Mucosa of descending colon (tissue), 3 donors: Measurements from ENCODE around the gene FGF18. TPM values are rescaled to one million over a fixed set of nuclear protein-coding genes. Genes with fewer than 3 reads are reported as not detected.

ENCODE experiments used
- ATAC-seq: fragments of 200-7000 bp; cut with Tn5 transposase; one replicate; pipeline ENCODE4 v1.9.1; 2020; ENCODE audit warnings: mild to moderate bottlenecking, moderate library complexity
- DNase-seq, 3 donors: peaks; one replicate each; pipeline ENCODE4 v3.0.0-alpha.2; 2020
- H3K36me3 ChIP-seq: fragments of 200-600 bp; one replicate; pipeline ENCODE4 v1.8.0; 2021; ENCODE audit warnings: low read depth, mild to moderate bottlenecking
- H3K4me1 ChIP-seq: fragments of 200-600 bp; one replicate; pipeline ENCODE4 v1.8.0; 2021; ENCODE audit warnings: low read depth, mild to moderate bottlenecking
- H3K4me3 ChIP-seq: fragments of 200-600 bp; one replicate; pipeline ENCODE4 v1.8.0; 2021; ENCODE audit warnings: mild to moderate bottlenecking
- H3K9me3 ChIP-seq: fragments of 200-600 bp; one replicate; pipeline ENCODE4 v1.8.0; 2021; ENCODE audit warnings: mild to moderate bottlenecking
- intact Hi-C, 2 donors: fragments of 100-400 bp; cut with DNase I in 1 of 2; cut with micrococcal nuclease in 1 of 2; formaldehyde crosslinking; loops; one replicate each; pipeline versions ENCODE4 v1.11.0 to v1.11.1; 2022; cut with DNase I, micrococcal nuclease
- total RNA-seq, 3 donors: library from RNA; stranded (reverse); fragmentation: NEBNext Ultra II Directional in 2 of 3; extraction: Animal tissue kit (Norgen Biotek cat#: 25700) in 2 of 3; gene quantifications; one replicate each; pipeline versions ENCODE4 v1.2.1 to v1.2.4, GENCODE V29; 2021 to 2023
- TF ChIP-seq, protein P1 (sequence below): fragments of 200-600 bp; IDR thresholded peaks from one replicate; pipeline ENCODE4 v1.8.0; 2022; ENCODE audit warnings: antibody characterized with exemption, mild to moderate bottlenecking
- donor health status: DM: no; HTN: no; CAD: no; lungs with moderate emphysema.
- donor health status: DM: no; HTN: no; CAD: no.
- donor health status: DM: no; HTN: yes; CAD: no.

The FGF18 gene
- total RNA-seq, 3 donors from 2014 or later = 0.16 to 0.63 TPM; not detected in 1

DNA sequence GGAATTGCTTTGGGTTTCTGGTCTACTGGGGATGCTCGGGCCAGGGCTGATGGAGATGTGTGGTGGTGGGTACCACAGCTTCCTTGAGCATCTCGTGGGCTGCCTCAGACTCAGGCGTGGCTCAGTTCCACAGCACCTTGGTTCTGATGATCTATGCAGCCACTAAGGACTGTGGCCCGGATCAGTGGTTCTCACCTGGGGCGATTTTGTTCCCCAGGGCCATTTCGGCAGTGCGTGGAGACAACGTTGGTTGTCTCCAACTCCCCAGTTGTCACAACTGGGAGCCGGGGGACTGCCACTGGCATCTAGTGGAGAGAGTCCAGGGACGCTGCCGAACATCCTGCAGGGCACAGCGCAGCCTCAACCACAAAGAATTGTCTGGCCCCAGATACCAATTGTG is 47.7 kb downstream of the FGF18 start:
- TF ChIP-seq, protein P1, sequence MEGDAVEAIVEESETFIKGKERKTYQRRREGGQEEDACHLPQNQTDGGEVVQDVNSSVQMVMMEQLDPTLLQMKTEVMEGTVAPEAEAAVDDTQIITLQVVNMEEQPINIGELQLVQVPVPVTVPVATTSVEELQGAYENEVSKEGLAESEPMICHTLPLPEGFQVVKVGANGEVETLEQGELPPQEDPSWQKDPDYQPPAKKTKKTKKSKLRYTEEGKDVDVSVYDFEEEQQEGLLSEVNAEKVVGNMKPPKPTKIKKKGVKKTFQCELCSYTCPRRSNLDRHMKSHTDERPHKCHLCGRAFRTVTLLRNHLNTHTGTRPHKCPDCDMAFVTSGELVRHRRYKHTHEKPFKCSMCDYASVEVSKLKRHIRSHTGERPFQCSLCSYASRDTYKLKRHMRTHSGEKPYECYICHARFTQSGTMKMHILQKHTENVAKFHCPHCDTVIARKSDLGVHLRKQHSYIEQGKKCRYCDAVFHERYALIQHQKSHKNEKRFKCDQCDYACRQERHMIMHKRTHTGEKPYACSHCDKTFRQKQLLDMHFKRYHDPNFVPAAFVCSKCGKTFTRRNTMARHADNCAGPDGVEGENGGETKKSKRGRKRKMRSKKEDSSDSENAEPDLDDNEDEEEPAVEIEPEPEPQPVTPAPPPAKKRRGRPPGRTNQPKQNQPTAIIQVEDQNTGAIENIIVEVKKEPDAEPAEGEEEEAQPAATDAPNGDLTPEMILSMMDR = no peak
- ATAC-seq = no peak
- intact Hi-C loops = no loop called here

DNA sequence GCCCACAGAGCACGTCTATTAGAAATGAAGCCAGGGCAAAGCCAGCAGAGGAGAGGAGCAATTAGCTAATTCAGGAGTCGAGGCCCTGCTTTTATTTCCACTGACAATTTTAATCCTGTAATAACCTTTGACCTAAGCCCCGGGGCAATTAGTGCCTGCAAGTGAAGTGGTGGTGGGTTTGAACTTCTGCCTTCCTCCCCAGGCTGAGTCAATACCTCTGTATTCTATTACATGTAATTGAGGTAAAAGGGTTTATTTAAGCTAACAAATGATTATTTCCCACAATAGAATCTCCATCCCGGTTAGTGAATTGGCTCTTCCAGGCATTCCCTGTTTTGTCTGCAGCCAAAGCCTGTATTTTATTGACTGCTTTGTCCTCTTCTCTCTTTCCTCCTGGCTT is 49.9 kb downstream of the FGF18 start:
- H3K36me3 ChIP-seq = no peaks in the 10 kb centered on the region
- DNase-seq (no peak), ATAC-seq (no peak)
- no peaks in the 10 kb centered on the region for H3K9me3 ChIP-seq
- intact Hi-C loops = no loop called here
- no peak overlapping the region for H3K4me3 ChIP-seq
- no peaks in the 10 kb centered on the region for H3K4me1 ChIP-seq
- TF ChIP-seq, protein P1 = no peak

More for the DNA sequence above, 47.7 kb downstream of the FGF18 start:
- no peak for DNase-seq
- Histone ChIP-seq H3K4me3 (no peak overlapping the region), H3K36me3 (no peaks in the 10 kb centered on the region), H3K9me3 (no peaks in the 10 kb centered on the region), H3K4me1 (no peaks in the 10 kb centered on the region)

DNA sequence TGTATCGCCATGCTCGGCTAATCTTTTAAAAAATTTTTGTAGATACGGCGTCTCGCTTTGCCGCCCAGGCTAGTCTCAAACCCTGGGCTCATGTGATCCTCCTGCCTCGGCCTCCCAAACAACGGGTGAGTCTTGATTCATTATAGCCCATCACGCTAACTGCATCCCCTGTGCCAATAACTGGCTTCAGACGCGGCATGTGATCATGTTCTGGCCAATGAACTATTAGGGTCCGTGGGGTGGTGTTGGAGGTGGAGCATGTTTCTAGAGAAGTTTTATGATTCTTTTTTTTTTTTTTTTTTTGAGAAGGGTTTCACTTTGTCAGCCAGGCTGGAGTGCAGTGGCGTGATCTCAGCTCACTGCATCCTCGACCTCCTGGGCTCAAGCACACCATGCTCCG is 51.0 kb downstream of the FGF18 start:
- Histone ChIP-seq H3K4me1 (no peaks in the 10 kb centered on the region), H3K36me3 (no peaks in the 10 kb centered on the region), H3K9me3 (no peaks in the 10 kb centered on the region), H3K4me3 (no peak overlapping the region)
- intact Hi-C loops = no loop called here
- TF ChIP-seq, protein P1 = no peak
- no peak for DNase-seq
- no peak for ATAC-seq

DNA sequence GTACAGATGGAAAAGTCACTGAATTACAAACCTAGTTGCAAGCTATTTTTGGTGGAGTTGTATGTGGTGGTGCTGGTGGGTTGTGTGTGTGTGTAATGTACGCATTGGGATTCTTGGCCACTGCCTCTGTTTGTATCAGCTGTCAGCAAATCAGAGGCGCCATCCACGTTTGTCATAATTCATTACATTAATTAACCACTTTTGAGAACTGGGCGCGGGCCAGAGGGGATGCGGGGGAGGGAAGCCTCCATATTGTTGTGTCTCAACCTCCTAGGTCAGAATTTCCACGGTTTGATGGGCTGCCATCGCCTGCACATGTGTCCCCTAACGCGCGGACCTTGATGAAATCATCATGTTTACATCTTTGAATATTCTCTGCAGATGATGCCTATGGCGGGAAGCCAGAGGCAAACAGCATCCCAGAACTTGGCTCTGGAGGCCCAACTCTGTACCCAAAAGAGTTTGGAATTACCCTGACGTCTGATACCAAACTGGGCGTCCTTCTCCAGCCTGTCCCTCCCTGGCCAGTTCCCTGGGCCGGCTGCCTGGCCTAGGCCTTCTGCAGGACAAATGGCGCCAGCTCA is 54.9 kb downstream of the FGF18 start:
- TF ChIP-seq, protein P1 = no peak
- DNase-seq (no peak), ATAC-seq (no peak)
- no peak overlapping the region for H3K4me3 ChIP-seq
- intact Hi-C loops = no loop called here
- no peaks in the 10 kb centered on the region for H3K4me1 ChIP-seq
- H3K36me3 ChIP-seq = no peaks in the 10 kb centered on the region
- H3K9me3 ChIP-seq = no peaks in the 10 kb centered on the region

DNA sequence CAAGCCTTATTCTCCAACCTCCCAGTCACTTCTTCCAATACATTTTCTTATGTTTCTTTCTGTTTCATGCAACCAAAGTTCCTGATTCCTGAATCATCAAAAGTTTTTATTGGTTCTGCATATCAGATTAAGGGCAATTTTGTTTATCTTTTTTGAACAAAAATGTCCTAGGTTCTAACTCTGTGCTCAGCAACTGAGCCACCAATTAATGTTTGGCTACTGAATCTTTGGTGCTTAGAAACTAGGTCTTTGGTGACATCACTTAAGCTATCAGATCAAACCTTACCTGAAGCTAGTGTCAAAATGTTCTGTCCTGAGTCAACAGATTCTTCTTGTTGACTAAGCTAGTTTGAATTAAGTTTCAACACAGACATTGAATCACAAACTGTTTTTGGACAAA is 56.1 kb downstream of the FGF18 start:
- ATAC-seq (no peak), DNase-seq (no peak)
- Histone ChIP-seq H3K4me3 (no peak overlapping the region), H3K9me3 (no peaks in the 10 kb centered on the region), H3K36me3 (no peaks in the 10 kb centered on the region), H3K4me1 (no peaks in the 10 kb centered on the region)
- TF ChIP-seq, protein P1 = no peak
- intact Hi-C loops = no loop called here

DNA sequence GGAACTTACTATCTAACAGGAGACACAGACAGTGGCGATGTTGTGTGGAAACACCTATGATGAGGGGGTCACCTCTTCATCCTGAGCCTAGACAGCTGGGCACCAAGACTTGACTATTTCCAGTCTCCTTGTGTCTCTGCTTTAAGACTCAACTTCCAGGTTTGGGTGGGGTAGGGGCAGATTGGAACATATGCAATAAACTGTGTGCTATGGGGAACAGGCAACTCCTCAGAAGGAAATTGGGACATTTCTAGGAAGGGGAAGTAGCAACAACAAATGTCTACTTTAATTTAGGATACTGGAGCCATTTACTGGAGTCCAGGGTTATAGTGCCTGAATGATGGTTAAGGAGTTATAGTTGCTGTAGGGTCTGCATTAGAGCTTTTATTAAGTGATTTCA is 57.3 kb downstream of the FGF18 start:
- intact Hi-C loops = no loop called here

More for the DNA sequence above, 57.3 kb downstream of the FGF18 start:
- Histone ChIP-seq H3K4me3 (no peak overlapping the region), H3K4me1 (no peaks in the 10 kb centered on the region), H3K36me3 (no peaks in the 10 kb centered on the region), H3K9me3 (no peaks in the 10 kb centered on the region)
- no peak for ATAC-seq
- TF ChIP-seq, protein P1 = no peak
- DNase-seq = no peak
